ENCODE results near the gene FAM13C.
"Not testable (repeated sequence)": the region's sequence is repeated elsewhere in the genome, so short reads cannot be mapped to it uniquely, and the experiment has no call there.

The FAM13C gene

DNA sequence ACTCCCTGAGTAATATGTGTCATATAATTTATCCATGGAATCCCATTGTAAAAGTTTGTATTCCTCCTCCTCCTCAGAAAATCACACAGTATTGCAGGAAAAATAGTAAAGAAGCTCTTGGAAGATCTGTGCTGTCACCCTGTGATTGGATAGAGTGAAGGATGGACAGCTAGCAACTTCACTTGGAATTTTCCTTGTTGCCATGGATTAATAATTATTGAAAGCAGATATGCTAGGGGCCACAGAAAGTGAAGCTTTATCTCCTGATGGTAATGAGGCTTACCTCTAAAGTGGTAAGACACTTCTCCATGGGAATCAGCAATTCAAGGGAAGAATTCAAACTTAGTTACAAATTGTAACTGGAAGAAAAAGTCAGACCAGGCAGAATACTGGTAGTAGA is 137.1 kb downstream of the FAM13C start:
- no peak for DNase-seq

DNA sequence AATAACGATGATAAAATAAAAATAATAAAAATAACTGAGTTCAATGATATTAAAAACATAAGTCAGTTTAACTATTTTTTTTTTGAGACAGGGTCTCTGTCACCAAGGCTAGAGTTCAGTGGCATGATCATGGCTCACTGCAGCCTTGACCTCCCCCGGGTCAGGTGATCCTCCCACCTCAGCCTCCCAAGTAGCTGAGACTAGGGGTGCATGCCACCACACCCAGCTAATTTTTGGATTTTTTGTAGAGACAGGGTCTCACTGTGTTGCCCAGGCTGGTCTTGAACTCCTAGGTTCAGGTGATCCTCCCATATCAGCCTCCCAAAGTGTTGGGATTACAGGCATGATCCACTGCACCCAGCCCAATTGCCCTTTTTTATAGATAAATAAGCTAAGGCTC is 138.8 kb downstream of the FAM13C start:
- not testable (repeated sequence) for DNase-seq

DNA sequence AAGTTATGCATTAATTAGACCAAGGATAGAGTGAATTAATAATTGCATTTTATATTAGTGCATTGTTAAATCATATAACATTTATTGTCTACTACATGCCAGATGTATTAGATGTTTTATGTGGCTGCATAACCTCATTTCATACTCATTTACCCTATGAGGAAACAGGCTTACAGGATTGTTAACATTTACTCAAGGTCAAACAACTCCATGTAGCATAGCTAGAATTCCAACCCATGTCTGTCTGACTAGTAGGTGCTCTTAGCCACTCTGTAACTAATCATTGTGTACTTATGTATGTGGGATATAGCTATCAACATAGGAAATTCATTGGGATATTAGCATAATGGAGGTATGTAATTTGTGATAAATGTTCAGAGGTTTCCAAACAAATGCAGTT is 139.6 kb downstream of the FAM13C start:
- DNase-seq, result no peak

DNA sequence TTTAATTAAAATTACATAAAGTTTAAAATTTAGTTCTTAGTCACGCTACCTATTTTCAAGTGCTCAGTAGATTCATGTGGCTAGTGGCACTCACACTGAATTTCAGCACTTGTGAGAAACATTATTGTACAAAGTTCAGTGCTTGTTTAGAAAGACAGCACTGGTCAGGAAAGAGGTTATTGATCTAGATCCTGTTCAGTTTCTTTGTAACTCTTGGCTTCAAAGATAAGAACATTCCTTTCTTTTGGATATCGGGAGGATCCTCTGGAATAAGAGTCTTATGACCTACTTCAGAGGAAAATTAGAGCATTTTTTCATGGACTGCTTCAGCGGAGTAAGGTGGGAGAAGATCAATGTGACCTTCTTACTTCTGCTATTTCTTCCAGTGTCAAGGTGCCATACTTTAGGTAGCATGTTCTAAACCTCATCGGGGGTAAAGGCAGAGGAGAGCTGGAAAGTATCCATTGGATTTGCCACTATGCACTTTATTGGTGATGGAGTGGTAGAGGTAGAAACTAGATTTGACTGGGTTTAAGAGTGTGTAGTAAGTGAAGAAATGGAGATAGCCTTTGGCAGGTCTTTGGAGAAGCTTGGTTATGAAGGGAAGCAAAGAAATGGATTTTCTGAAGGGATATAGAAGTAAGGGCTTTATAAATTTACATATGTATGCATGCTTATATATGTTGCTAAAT is 146.0 kb downstream of the FAM13C start:
- no peak for DNase-seq

DNA sequence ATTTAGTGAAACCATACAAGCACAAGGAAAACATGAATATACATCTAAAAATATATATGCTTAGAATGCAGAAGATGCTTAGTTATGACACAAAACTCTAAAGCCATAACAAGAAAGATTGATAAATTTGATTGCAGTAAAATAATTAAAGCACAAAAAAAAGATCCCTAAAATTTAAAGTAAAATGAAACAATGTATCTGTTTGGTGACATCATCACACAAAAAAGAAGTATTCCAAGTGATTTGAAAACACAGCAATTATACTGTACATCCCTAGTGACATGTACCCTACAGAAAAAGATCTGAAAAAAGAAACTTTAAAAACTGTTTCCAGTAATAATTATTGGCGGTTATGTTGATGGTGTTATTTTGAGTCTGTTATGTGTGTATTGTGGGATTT is 148.2 kb downstream of the FAM13C start:
- DNase-seq, result no peak

DNA sequence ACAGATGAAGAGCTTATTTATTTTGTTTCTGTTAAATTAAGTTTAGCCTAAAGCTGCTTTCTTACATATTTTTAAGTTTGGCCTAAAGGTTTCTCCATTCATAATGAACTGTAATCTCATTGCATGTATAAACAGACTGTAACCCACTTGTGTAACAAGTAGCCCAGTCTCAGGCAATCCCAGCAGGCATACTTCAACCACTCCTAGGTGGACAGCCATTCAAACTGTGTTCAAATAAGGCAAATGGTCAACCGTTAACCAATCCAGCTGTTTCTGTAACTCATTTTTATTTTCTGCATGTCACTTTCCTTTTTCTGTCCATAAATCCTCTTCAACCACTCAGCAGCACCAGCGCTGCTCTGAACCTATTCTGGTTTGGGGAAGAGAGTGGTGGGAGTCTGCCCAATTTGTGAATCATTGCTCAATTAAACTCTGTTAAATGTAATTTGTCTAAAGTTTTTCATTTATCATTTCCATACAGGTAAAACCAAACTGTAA is 150.0 kb downstream of the FAM13C start:
- no peak for DNase-seq

DNA sequence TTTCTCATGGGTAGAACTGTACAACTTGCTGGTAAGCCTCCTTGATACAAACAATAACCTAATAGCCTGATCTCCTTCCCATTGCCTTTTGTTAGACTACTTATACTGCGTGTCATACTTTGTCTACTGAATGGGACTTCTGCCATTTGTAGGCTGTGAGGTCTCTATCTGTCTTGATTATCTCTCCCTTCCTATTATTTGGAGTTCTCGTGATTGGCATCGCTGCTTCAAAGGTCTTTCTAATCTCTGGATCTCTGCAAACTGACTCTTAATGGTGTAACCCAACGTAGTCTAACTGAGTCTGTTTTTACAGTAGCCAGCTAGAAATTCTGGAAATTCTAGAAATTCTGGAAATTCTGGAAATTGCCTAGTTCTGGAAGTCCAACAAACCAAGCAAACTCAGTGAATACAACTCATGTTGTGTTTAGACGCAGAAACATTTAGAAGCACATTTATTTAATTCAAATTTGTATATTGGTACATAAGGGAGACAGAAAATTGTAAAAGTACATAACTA is 156.1 kb downstream of the FAM13C start:
- no peak for DNase-seq

Measured in NCI-H1436 (cell line).